Measurements from ENCODE around the gene PRDM1. TPM values are rescaled to one million over a fixed set of nuclear protein-coding genes. Genes with fewer than 3 reads are reported as not detected.

Gene PRDM1
- total RNA-seq = 10 to 100 TPM in 1 of 10 donors, 1 to 10 TPM in 8, under 1 TPM in 1; 0.47 to 11.2 (median 2.1) TPM
- polyA plus RNA-seq = under 1 TPM; 0.32 to 0.73 TPM
- long read RNA-seq, donor 1 = 0 reads
- long read RNA-seq, donor 2 = 0 reads
- long read RNA-seq, donor 3 = 0 reads

GRCh38 chr6:106085984-106086813 lies at the start of gene PRDM1:
TSS of gene PRDM1 (plus strand) at chr6:106086336. CDS start at chr6:106086554, 218 bp downstream.
- intact Hi-C loops (cut with DNase I) = loop anchor here in 7 of 10 donors (2.0 to 10.0 kb wide), 11 partner anchors 91 to 604 kb away; partner anchors contain the start of gene ATG5 (in 1 of the 7)
- ATAC-seq (peak; percentile 51 to 80 (median 73)), DNase-seq (peak; percentile 72)
- Histone ChIP-seq H3K4me1 (peaks cover 0 to 78% (median 20%) of the 10 kb centered on the region in 9 donors), H3K4me3 (peak within 1 kb of the TSS; percentile 39 to 69 (median 56)), H3K27me3 (peaks cover 0 to 64% (median 37%) of the 10 kb centered on the region in 7 donors), H3K36me3 (peaks cover 0 to 3% (median 0%) of the 10 kb centered on the region in 9 donors), H3K9me3 (no peaks in the 10 kb centered on the region), H3K27ac (peak within 1 kb of the TSS; percentile 33 to 91 (median 68))
- peak in 2 of 9 donors; percentile 26 to 29 for TF ChIP-seq CTCF (IDR thresholded peaks at IDR 0.05)
- WGBS, 2 donors = 1% methylated on average over 44 of the region's 44 CpGs

GRCh38 chr6:106037060-106037459 lies 49.1 kb upstream of the PRDM1 start:
- DNase-seq = no peak
- ATAC-seq = no peak
- Histone ChIP-seq H3K9me3 (peaks cover 0 to 32% (median 6%) of the 10 kb centered on the region in 11 donors), H3K4me1 (no peaks in the 10 kb centered on the region), H3K36me3 (no peaks in the 10 kb centered on the region), H3K27me3 (no peaks in the 10 kb centered on the region), H3K27ac (peak overlapping the region in 1 of 10 donors; percentile 7), H3K4me3 (no peak overlapping the region)
- TF ChIP-seq CTCF (IDR thresholded peaks at IDR 0.05) = no peak
- intact Hi-C loops (cut with DNase I) = no loop called here

- Histone ChIP-seq H3K36me3 (no peaks in the 10 kb centered on the region), H3K27ac (no peak overlapping the region), H3K27me3 (peaks cover 0 to 10% (median 0%) of the 10 kb centered on the region in 7 donors), H3K4me3 (no peak overlapping the region), H3K4me1 (no peaks in the 10 kb centered on the region), H3K9me3 (peaks cover 0 to 31% (median 6%) of the 10 kb centered on the region in 11 donors)
- DNase-seq (no peak), ATAC-seq (no peak)
- intact Hi-C loops (cut with DNase I) = no loop called here
- WGBS, 2 donors = 58 to 63% methylated on average over 6 of the region's 6 CpGs
- no peak for TF ChIP-seq CTCF (IDR thresholded peaks at IDR 0.05)
Measured at GRCh38 chr6:106039897-106040592, 46.1 kb upstream of the PRDM1 start.

- H3K27me3 ChIP-seq = peaks cover 0 to 18% (median 0%) of the 10 kb centered on the region in 7 donors
- H3K4me3 ChIP-seq = no peak overlapping the region
- no peaks in the 10 kb centered on the region for H3K4me1 ChIP-seq
- H3K9me3 ChIP-seq = no peaks in the 10 kb centered on the region
- ATAC-seq (no peak), DNase-seq (no peak)
- H3K36me3 ChIP-seq = no peaks in the 10 kb centered on the region
- intact Hi-C loops (cut with DNase I) = no loop called here
- WGBS, 2 donors = 72 to 85% methylated on average over 1 of the region's 1 CpG
- no peak overlapping the region for H3K27ac ChIP-seq
- TF ChIP-seq CTCF (IDR thresholded peaks at IDR 0.05) = no peak
Measured at GRCh38 chr6:106044151-106044550, 42.0 kb upstream of the PRDM1 start.

Measured in heart right ventricle (tissue), 16 donors.